GM19455 (cell line): Measurements from ENCODE around the gene FATE1.

Experiments used
- ATAC-seq: cut with Tn5 transposase; IDR thresholded peaks from one replicate; pipeline ENCODE4 v1.9.1; 2021; ENCODE audit not compliant: unreplicated experiment

Gene FATE1

DNA sequence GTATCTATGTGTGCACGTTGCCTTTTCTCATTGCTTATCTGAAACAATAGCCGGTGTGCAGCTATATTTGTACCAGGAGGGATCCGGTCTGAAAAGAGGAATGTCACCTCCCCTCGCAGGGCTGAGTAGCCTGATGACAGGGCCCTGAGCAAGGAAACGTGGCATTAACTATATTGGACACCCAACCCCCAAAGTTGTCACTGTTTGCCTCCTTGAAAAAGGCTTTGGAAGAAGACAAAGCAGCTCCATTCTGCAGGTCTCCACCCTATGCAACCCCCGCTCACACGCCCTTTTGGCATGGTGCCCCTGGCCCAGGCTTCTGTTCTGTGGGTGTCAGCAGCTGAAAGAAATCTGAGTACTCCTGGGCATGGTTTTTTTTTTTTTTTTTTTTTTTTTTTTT lies 12.3 kb upstream of the FATE1 start:
- ATAC-seq: no peak

DNA sequence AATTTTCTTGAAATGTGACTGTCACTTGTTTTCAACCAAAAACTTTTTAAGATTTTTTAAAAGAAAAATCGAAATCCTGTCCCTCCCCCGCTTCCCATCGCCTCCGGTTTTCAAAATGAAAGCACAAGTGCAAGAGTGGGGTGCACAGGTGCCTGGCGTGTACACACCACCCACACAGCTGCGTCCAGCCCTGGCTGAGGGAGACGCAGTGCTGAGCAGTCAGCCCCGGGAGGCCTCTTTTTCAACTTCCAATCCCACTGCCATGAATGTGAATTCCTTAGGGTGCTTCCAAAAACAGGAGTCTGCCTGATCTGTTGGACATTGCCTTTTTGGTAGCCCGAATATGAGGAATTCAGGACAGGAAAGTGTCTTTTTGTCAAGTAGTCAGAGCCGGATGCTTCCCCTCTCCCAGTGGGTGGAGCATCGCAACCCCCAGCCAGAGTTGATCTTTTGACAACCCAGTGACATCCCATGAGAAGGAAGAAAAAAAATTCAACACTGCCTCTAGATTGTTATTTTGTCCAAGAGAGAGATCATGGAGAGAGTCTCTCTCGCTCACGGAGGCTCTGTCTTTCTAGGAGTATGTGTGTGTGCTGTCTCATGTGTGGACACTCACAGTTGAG lies 11.7 kb upstream of the FATE1 start:
- no peak for ATAC-seq

- ATAC-seq: no peak
These were observed 7.0 kb upstream of the FATE1 start for GRCh38 chrX:151708821-151709220.

GRCh38 chrX:151710457-151710856 lies 5.4 kb upstream of the FATE1 start:
- no peak for ATAC-seq

GRCh38 chrX:151711154-151711553 lies 4.7 kb upstream of the FATE1 start:
- ATAC-seq: no peak

GRCh38 chrX:151711787-151712186 lies 4.0 kb upstream of the FATE1 start:
- no peak for ATAC-seq

GRCh38 chrX:151712253-151712652 lies 3.6 kb upstream of the FATE1 start:
- ATAC-seq: no peak

DNA sequence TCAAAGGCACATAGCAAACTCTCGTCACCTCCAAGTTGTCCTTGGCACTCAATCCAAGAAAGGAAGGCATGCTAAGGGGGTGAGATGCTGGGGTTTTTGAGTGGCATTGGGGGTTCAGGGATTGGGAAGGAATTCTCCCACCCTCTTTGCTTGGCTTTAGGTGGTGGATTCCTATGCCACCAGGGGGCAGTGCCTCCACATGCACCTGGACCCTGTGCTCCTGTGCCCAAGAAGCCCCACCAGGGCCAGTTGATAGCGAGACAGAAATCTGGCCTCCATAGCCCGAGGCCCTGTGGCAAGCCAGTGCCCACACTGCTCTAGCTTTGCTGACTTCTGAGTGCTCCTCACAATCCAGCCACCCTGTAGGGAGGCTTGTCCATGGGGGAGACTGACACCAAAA lies 2.0 kb upstream of the FATE1 start:
- no peak for ATAC-seq

- no peak for ATAC-seq
These were observed 1.5 kb upstream of the FATE1 start for GRCh38 chrX:151714362-151714761.

GRCh38 chrX:151722241-151722846 lies 6.5 kb downstream of the FATE1 start:
- no peak for ATAC-seq

DNA sequence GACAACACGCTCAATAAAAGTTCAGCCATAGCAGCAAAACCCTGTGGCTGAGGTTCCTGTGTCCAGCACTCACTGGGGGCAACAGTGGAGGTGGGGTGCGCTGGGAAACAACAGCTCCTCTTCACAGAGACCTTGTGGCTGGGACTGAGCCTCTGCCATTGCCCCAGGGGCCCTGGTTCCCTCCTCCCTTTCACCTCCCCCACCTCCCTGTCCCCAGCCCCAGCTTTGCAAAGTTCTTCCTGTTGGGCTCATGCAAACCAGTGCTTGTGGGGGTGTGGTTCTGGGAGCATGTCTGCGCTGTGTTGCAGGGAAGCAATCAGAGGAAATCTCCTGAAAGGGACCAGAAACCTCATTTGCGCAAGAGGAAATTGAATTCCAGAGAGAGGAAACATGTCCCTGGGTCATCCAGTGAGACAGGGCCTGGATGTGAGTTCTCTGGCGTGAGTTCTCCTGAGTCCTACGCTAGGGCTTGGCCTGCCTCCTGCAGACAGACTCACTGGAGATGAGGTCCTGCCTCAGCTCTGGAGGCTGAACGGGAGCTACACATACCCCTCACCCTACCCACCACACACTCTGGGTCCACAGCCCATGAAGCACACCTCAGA lies 7.4 kb downstream of the FATE1 start:
- ATAC-seq: no peak

- ATAC-seq: no peak
These were observed 8.9 kb downstream of the FATE1 start for GRCh38 chrX:151724563-151725337.

DNA sequence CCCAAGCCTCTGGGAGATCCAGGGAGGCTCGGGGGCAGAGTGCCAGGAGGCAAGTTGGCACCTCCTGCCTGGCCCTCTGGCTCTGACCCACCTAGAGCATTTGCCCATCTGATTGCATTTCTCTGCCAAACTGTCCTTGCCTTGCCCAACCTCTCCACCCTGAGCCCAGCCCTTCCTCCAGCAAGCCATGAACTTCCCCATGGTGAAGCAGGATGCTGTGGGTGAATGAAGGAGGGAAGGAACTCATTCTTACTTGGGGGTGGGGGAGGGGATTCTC lies 9.4 kb downstream of the FATE1 start:
- no peak for ATAC-seq

DNA sequence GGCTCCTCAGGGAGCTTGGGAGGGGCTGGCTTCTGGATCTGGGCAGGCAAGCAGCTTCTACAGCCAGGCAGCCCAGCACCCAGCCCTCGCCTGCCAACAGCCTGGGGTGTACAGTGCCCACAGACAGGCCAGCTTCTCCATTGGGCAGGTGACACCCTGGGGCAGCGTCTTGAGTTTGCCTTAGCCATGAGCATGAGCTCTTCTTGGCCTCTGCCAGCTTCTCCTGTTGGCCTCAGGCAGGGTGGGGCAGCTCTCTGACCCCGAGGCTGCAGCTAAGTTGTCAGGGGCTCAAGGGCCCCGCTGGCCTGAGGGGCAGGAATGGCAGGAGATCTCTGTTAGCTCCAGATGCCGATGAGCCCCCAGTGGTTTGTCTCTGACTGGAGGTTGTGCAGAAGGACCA lies 10.9 kb downstream of the FATE1 start:
- no peak for ATAC-seq

- ATAC-seq: no peak
These were observed 11.5 kb downstream of the FATE1 start for GRCh38 chrX:151727346-151727745.

DNA sequence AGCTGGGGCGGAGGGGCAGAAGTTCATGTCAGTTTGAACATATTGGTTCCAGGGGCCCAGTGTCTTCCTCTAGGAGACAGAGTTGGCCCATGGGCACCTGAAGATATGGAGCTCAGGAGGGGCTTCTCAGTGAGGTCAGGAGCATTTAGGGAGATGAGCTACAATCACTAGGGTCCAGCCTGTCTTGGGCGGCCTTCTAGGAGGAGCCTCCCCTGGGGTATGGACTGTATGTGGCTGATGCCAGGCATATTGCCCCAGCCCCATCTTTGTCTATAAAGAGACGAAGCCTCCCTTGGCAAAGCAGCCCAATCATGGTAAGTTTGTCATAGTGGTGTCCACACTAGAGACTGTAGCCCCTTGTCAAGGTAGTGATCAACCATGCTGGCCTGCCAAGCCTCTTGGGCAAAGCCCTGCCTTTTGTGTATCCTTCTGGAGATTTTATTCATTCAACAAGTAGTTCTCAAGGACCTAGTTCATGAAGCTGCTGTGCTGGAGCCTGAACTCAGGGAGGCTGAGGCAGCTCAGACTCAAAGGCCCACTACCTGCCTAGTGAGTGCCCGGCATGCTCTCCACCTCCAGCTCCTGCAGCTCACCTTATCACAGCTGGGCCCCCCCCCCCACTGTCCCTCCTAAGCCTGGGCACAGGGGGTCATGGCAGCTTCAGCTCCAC lies 13.4 kb downstream of the FATE1 start:
- no peak for ATAC-seq

- no peak for ATAC-seq
These were observed 18.6 kb downstream of the FATE1 start, which contains the start of gene CNGA2 for GRCh38 chrX:151734446-151734845. Gene CNGA2, plus strand, starts transcription at chrX:151734746. Its CDS starts 3,738 bp downstream, at chrX:151738484.

DNA sequence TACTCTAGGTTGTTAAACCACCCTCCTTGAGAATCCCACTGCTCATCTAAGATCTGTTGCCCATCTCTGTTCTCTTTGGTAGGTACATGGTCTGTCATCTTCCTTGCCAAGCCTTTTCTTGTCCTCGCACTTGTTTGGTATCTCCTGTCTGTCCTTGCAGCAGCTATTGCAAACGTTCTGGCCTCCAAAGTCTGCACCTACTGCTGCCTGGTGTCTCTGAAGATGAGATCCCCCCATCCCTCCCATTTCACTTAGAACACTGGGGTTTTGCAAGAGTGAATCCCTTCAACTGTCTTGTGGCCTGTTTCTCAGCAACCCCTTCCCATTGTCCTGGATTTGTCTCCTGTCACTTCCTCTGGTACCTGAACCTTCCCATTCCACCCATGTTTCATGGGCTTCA lies 19.4 kb downstream of the FATE1 start:
- no peak for ATAC-seq

- no peak for ATAC-seq
These were observed 20.9 kb downstream of the FATE1 start for GRCh38 chrX:151736685-151737084.

GRCh38 chrX:151737494-151737893 lies 21.7 kb downstream of the FATE1 start:
- ATAC-seq: no peak

DNA sequence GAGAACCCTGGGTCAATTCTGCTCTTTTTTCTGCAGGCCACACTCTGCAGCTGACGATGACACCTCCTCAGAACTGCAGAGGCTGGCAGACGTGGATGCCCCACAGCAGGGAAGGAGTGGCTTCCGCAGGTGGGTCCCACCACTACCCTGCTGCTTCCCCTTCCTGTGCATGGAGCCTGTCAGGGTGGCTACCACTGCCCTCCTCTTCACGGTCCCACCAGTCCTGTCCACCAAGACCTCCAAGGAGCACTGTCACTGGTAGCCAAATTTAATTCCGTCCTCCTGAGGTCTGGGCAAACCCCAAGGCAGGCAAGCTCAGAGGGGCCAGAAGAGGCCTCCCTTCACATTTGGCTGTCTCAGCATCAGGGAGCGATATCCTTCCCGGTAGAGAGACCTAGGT lies 22.9 kb downstream of the FATE1 start:
- no peak for ATAC-seq

DNA sequence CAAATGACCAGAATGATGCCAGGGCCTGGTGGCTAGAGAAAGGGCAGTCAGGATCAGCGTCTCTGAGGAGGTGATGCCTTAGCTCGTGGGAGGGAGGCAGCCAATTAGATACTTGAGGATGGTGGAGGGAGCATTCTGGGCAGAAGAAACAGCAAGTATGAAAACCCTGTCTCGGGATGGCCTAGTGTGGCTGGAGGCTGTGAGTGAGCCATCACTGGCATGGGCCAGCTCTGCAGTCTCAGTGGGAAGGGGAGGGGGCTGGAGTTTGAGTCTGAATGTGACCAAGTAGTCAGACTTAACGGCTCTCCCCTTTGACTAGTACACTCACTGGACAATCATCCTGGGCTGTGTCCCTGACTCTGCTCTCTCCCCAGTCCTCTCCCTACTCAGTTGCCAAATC lies 25.8 kb downstream of the FATE1 start:
- no peak for ATAC-seq
